H1 (cell line): ENCODE measurements around the gene MICALL1. TPM values are rescaled to one million over a fixed set of nuclear protein-coding genes. Genes with fewer than 3 reads are reported as not detected.

Experiments used
- CTCF ChIA-PET: fragments of 300-600 bp; sonication (Branson Sonifier 250); formaldehyde crosslinking; loops from one replicate; lab custom pipeline; 2021; ENCODE audit not compliant: partially characterized antibody; lab: Charles Lee
- POLR2A ChIA-PET: fragments of 300-600 bp; sonication (Branson Sonifier 250); formaldehyde crosslinking; loops from one replicate; lab custom pipeline; 2021; ENCODE audit warnings: inconsistent platforms; ENCODE audit not compliant: partially characterized antibody; lab: Charles Lee
- DNase-seq, 2 experiments: peaks; one replicate each; pipeline versions ENCODE4 v3.0.0 to v3.0.0-alpha.2; 2010 to 2022; ENCODE audit warnings: low spot score in 2 of 2, low read depth in 1 of 2, mixed read lengths in 1 of 2
- FAIRE-seq: peaks from 2 replicates; lab custom pipeline; 2011; peaks lifted over from hg19 to GRCh38; lab: Jason Lieb, UNC
- H2AFZ ChIP-seq: 2 replicates; pipeline ENCODE4 v1.8.1; 2012; ENCODE audit warnings: low read length, inconsistent platforms
- H2AK5ac ChIP-seq: 2 replicates; pipeline ENCODE4 v1.6.1; 2013; ENCODE audit warnings: low read depth, low read length
- H2BK120ac ChIP-seq: replicated peaks from 2 replicates; pipeline ENCODE3; 2013; ENCODE audit warnings: low read depth, low read length, inconsistent platforms
- H2BK12ac ChIP-seq: 2 replicates; pipeline ENCODE4 v1.6.1; 2013; ENCODE audit warnings: low read depth, low read length
- H2BK15ac ChIP-seq: 2 replicates; pipeline ENCODE4 v1.6.1; 2013; ENCODE audit warnings: low read length
- H2BK20ac ChIP-seq: 2 replicates; pipeline ENCODE4 v1.6.1; 2013; ENCODE audit warnings: low read length
- H2BK5ac ChIP-seq: 2 replicates; pipeline ENCODE4 v1.6.1; 2013; ENCODE audit warnings: low read depth, low read length
- H3K14ac ChIP-seq: 2 replicates; pipeline ENCODE4 v1.6.1; 2013; ENCODE audit warnings: inconsistent platforms; ENCODE audit not compliant: insufficient read length
- H3K18ac ChIP-seq: 2 replicates; pipeline ENCODE4 v1.6.1; 2013; ENCODE audit warnings: low read length; ENCODE audit errors: extremely low read depth
- H3K23ac ChIP-seq: 2 replicates; pipeline ENCODE4 v1.6.1; 2013; ENCODE audit warnings: inconsistent platforms; ENCODE audit not compliant: insufficient read length
- H3K23me2 ChIP-seq: 2 replicates; pipeline ENCODE4 v1.6.1; 2013; ENCODE audit warnings: low read depth, low read length
- H3K27ac ChIP-seq: 2 replicates; pipeline ENCODE4 v1.6.1; 2011; ENCODE audit warnings: low read depth, low read length, inconsistent platforms
- H3K27me3 ChIP-seq, 4 experiments: replicated peaks in 1 of 4; 1 replicate in 1 of 4; 2 replicates in 3 of 4; pipeline versions ENCODE4 v1.6.1 to v1.8.1; 2011 to 2013; ENCODE audit warnings: low read length in 3 of 4, mild to moderate bottlenecking in 3 of 4, inconsistent platforms in 2 of 4, mixed read lengths in 2 of 4, moderate library complexity in 1 of 4; ENCODE audit not compliant: control insufficient read depth in 3 of 4, insufficient read depth in 3 of 4; ENCODE audit errors: extremely low read depth in 1 of 4
- H3K36me3 ChIP-seq, 4 experiments: 2 replicates each; pipeline versions ENCODE4 v1.6.1 to v1.8.1; 2011 to 2013; ENCODE audit warnings: mild to moderate bottlenecking in 4 of 4, low read length in 3 of 4, moderate library complexity in 2 of 4, control low read depth in 1 of 4, inconsistent platforms in 1 of 4; ENCODE audit not compliant: insufficient read depth in 4 of 4, control insufficient read depth in 2 of 4
- H3K4ac ChIP-seq: replicated peaks from 2 replicates; pipeline ENCODE3; 2013; ENCODE audit warnings: low read length, low read depth, mixed read lengths, inconsistent platforms; ENCODE audit not compliant: insufficient read length
- H3K4me1 ChIP-seq, 4 experiments: replicated peaks in 1 of 4; 1 replicate in 1 of 4; 2 replicates in 3 of 4; pipeline versions ENCODE4 v1.6.1 to v1.8.1; 2011 to 2013; ENCODE audit warnings: low read length in 3 of 4, inconsistent platforms in 2 of 4, mixed read lengths in 1 of 4; ENCODE audit not compliant: insufficient read depth in 4 of 4, control insufficient read depth in 3 of 4
- H3K4me2 ChIP-seq, 2 experiments: 2 replicates each; pipeline versions ENCODE4 v1.6.1 to v1.8.1; 2011 to 2013; ENCODE audit warnings: low read depth in 2 of 2, low read length in 2 of 2, control low read depth in 1 of 2, inconsistent platforms in 1 of 2, mild to moderate bottlenecking in 1 of 2; ENCODE audit not compliant: insufficient read depth in 1 of 2
- H3K4me3 ChIP-seq, 4 experiments: fragments of 200-600, 300-600 bp in 1 of 4; sonication (generic), shearing (Covaris generic), sonication (Bioruptor Twin) in 1 of 4; 2 replicates each; pipeline versions ENCODE4 v1.5.1 to v1.8.1; 2011 to 2016; ENCODE audit warnings: low read length in 4 of 4, low read depth in 3 of 4, control low read depth in 2 of 4, inconsistent platforms in 2 of 4, mild to moderate bottlenecking in 2 of 4, mixed read lengths in 1 of 4, moderate library complexity in 1 of 4; ENCODE audit not compliant: insufficient read depth in 2 of 4; ENCODE audit errors: extremely low read depth in 1 of 4
- H3K56ac ChIP-seq: replicated peaks from 2 replicates; pipeline ENCODE3; 2013; ENCODE audit warnings: low read depth, mild to moderate bottlenecking, mixed read lengths, low read length, inconsistent platforms; ENCODE audit not compliant: insufficient read length
- H3K79me1 ChIP-seq: 2 replicates; pipeline ENCODE4 v1.6.1; 2013; ENCODE audit warnings: low read depth, low read length, control low read depth
- H3K79me2 ChIP-seq, 2 experiments: 2 replicates each; pipeline versions ENCODE4 v1.6.1 to v1.8.1; 2012 to 2013; ENCODE audit warnings: low read length in 2 of 2, mild to moderate bottlenecking in 2 of 2, inconsistent platforms in 1 of 2; ENCODE audit not compliant: insufficient read depth in 2 of 2, control insufficient read depth in 1 of 2
- H3K9ac ChIP-seq, 4 experiments: replicated peaks in 1 of 4; 1 replicate in 1 of 4; 2 replicates in 3 of 4; pipeline versions ENCODE4 v1.6.1 to v1.8.1; 2011 to 2013; ENCODE audit warnings: low read depth in 3 of 4, low read length in 3 of 4, control low read depth in 2 of 4, mild to moderate bottlenecking in 2 of 4, moderate library complexity in 2 of 4, inconsistent platforms in 1 of 4; ENCODE audit errors: extremely low read depth in 1 of 4
- H3K9me3 ChIP-seq, 2 experiments: 2 replicates each; pipeline versions ENCODE4 v1.6.1 to v1.8.1; 2012 to 2013; ENCODE audit warnings: mild to moderate bottlenecking in 2 of 2, moderate library complexity in 2 of 2, control low read depth in 1 of 2, inconsistent platforms in 1 of 2, low read depth in 1 of 2, low read length in 1 of 2, mixed read lengths in 1 of 2; ENCODE audit not compliant: insufficient read depth in 2 of 2
- H4K20me1 ChIP-seq, 2 experiments: replicated peaks in 1 of 2; 2 replicates each; pipeline versions ENCODE3 to v1.8.1; 2011 to 2013; ENCODE audit warnings: inconsistent platforms in 2 of 2, low read length in 2 of 2, mild to moderate bottlenecking in 1 of 2; ENCODE audit not compliant: insufficient read depth in 2 of 2, control insufficient read depth in 1 of 2
- H4K5ac ChIP-seq: 2 replicates; pipeline ENCODE4 v1.6.1; 2013; ENCODE audit warnings: low read length, low read depth, mixed read lengths, inconsistent platforms; ENCODE audit not compliant: insufficient read length
- H4K8ac ChIP-seq: 2 replicates; pipeline ENCODE4 v1.8.0; 2013; ENCODE audit warnings: mild to moderate bottlenecking, moderate library complexity, low read length, inconsistent platforms; ENCODE audit not compliant: insufficient read depth; ENCODE audit errors: extremely low read depth
- H4K91ac ChIP-seq: replicated peaks from 2 replicates; pipeline ENCODE3; 2013; ENCODE audit warnings: low read length, mixed read lengths, inconsistent platforms; ENCODE audit not compliant: insufficient read length
- BCL11A ChIP-seq, 2 experiments: IDR thresholded peaks; one replicate each; pipeline ENCODE4 v1.6.1; 2011; ENCODE audit warnings: low read depth in 2 of 2, low read length in 2 of 2, mild to moderate bottlenecking in 2 of 2
- CHD1 ChIP-seq: IDR thresholded peaks from 2 replicates; pipeline ENCODE4 v1.6.1; 2012; ENCODE audit warnings: low read depth, low read length, improper control_type of control experiment
- CREB1 ChIP-seq: IDR thresholded peaks from 2 replicates; pipeline ENCODE4 v1.6.1; 2012; ENCODE audit warnings: inconsistent platforms
- EP300 ChIP-seq, 2 experiments: IDR thresholded peaks; 1 replicate in 1 of 2; 2 replicates in 1 of 2; pipeline ENCODE4 v1.6.1; 2011 to 2012; ENCODE audit warnings: low read depth in 2 of 2, low read length in 2 of 2, mild to moderate bottlenecking in 2 of 2, borderline replicate concordance in 1 of 2, inconsistent platforms in 1 of 2, moderate library complexity in 1 of 2
- EZH2 ChIP-seq: fragments of 200-600 bp; sonication (generic); IDR thresholded peaks from 2 replicates; pipeline ENCODE4 v1.7.1; 2012; ENCODE audit warnings: low read depth, mild to moderate bottlenecking, moderate library complexity, low read length, inconsistent platforms; ENCODE audit not compliant: severe bottlenecking
- FOSL1 ChIP-seq: IDR thresholded peaks from 2 replicates; pipeline ENCODE4 v1.6.1; 2011; ENCODE audit warnings: mild to moderate bottlenecking, low read depth, low read length, moderate library complexity; ENCODE audit not compliant: insufficient read depth
- KDM5A ChIP-seq: fragments of 200-600 bp; IDR thresholded peaks from 2 replicates; pipeline ENCODE4 v1.7.1; 2012; ENCODE audit warnings: mild to moderate bottlenecking, low read length, inconsistent platforms, mixed read lengths
- PHF8 ChIP-seq: fragments of 200-600 bp; sonication (generic); conservative IDR thresholded peaks from 2 replicates; pipeline ENCODE4 v1.7.1; 2012; ENCODE audit warnings: low read depth, mild to moderate bottlenecking, inconsistent platforms, low read length, moderate library complexity
- POLR2A ChIP-seq, 2 experiments: IDR thresholded peaks; 1 replicate in 1 of 2; 2 replicates in 1 of 2; pipeline ENCODE4 v1.6.1; 2011; ENCODE audit warnings: low read depth in 2 of 2, low read length in 2 of 2, mild to moderate bottlenecking in 2 of 2; ENCODE audit errors: control extremely low read depth in 1 of 2
- SAP30 ChIP-seq: fragments of 300-600 bp; sonication (generic); IDR thresholded peaks from 2 replicates; pipeline ENCODE4 v1.7.1; 2012; ENCODE audit warnings: low read length, moderate library complexity, mild to moderate bottlenecking, inconsistent platforms; ENCODE audit not compliant: insufficient read depth, insufficient replicate concordance
- SRF ChIP-seq: IDR thresholded peaks from 2 replicates; pipeline ENCODE4 v1.6.1; 2011; ENCODE audit warnings: mild to moderate bottlenecking, low read depth, low read length, moderate library complexity
- TAF7 ChIP-seq: optimal IDR thresholded peaks from 2 replicates; pipeline ENCODE3; 2011; ENCODE audit warnings: low read depth, mild to moderate bottlenecking, inconsistent platforms, low read length, moderate library complexity, borderline replicate concordance
- USF2 ChIP-seq: IDR thresholded peaks from 2 replicates; pipeline ENCODE4 v1.6.1; 2011; ENCODE audit warnings: low read length, improper control_type of control experiment
- WGBS, 2 experiments: shearing (Covaris generic) in 1 of 2; methylation state at CpG; one replicate each; pipeline versions ENCODE4 v1.1.6 to v1.1.7; 2013 to 2015; ENCODE audit warnings: low lambda C conversion rate in 2 of 2, mixed read lengths in 2 of 2, inconsistent platforms in 1 of 2, low coverage in 1 of 2, missing lambda C conversion rate in 1 of 2; ENCODE audit not compliant: insufficient replicate concordance in 2 of 2, insufficient coverage in 1 of 2, insufficient read length in 1 of 2; ENCODE audit errors: extremely low coverage in 1 of 2, missing lambda C conversion rate in 1 of 2; 5-methylcytosine and 5-hydroxymethylcytosine counted together
- polyA plus RNA-seq, 7 experiments: library from polyadenylated mRNA; depleted of rRNA in 3 of 7; stranded (reverse) in 5 of 7; unstranded in 2 of 7; fragments of >200 nt in 5 of 7; fragments of 200-250 nt in 2 of 7; gene quantifications; 1 replicate in 5 of 7; 2 replicates in 1 of 7; 4 replicates in 1 of 7; pipeline versions ENCODE4 v1.2.1 to v1.2.3, GENCODE V29; 2011 to 2013; ENCODE audit warnings: missing spikeins in 2 of 7, mixed read lengths in 2 of 7
- total RNA-seq: library from RNA; stranded (reverse); fragmentation: NEBNext Ultra II Directional; extraction: Animal tissue kit (Norgen Biotek cat#: 25700); gene quantifications from 2 replicates; pipeline ENCODE4 v1.2.1, GENCODE V29; 2021

Gene MICALL1
- total and polyA plus RNA-seq, 2 of the 8 experiments (the other 6 are each of a cell fraction or from before 2014, with no cell fraction given), result 17.7 to 32.1 TPM

- WGBS, 2 experiments, result 92% methylated on average over 8 of the region's 8 CpGs; no CpG with 5 or more reads in 1 of the 2 experiments
- H3K23ac ChIP-seq, result no peak overlapping the region
- no peaks in the 10 kb centered on the region for H3K79me2 ChIP-seq
- H4K20me1 ChIP-seq, result peaks cover 0 to 4% of the 10 kb centered on the region in 2 experiments
- H2BK120ac ChIP-seq, result no peak overlapping the region
- no peaks in the 10 kb centered on the region for H3K27me3 ChIP-seq
- H4K8ac ChIP-seq, result no peak overlapping the region
- H3K4me2 ChIP-seq, result no peak overlapping the region
- no peak overlapping the region for H3K4ac ChIP-seq
- CTCF ChIA-PET, result interaction anchor here (0.6 to 2.7 kb wide), 7 partner anchors 8 to 63 kb away, joined by 4 to 9 read pairs (median 5); partner anchors contain the start of genes C22orf23 and POLR2F
- H2BK5ac ChIP-seq, result no peak overlapping the region
- no peak overlapping the region for H3K27ac ChIP-seq
- DNase-seq, result no peak
- H3K9ac ChIP-seq, result no peak overlapping the region
- H3K9me3 ChIP-seq, result no peaks in the 10 kb centered on the region
- H2BK12ac ChIP-seq, result no peak overlapping the region
- peaks cover 0 to 8% (median under 1%) of the 10 kb centered on the region in 4 experiments; a peak in 3 of 8 replicates for H3K36me3 ChIP-seq
- H2BK15ac ChIP-seq, result no peak overlapping the region
- no peak overlapping the region for H4K5ac ChIP-seq
- POLR2A ChIA-PET, result interaction anchor here (1.0 to 1.2 kb wide), 2 partner anchors 9 to 79 kb away, joined by 3 read pairs; no protein-coding TSS in a partner anchor
- no peak overlapping the region for H2AK5ac ChIP-seq
- H3K56ac ChIP-seq, result no peak overlapping the region
- no peak overlapping the region for H2AFZ ChIP-seq
- FAIRE-seq, result no peak
- no peak overlapping the region for H4K91ac ChIP-seq
- H3K4me3 ChIP-seq, result no peak overlapping the region
- no peak overlapping the region for H3K14ac ChIP-seq
- H3K4me1 ChIP-seq, result no peaks in the 10 kb centered on the region
- H3K79me1 ChIP-seq, result no peaks in the 10 kb centered on the region
- H2BK20ac ChIP-seq, result no peak overlapping the region
- no peaks in the 10 kb centered on the region for H3K23me2 ChIP-seq
- no peak overlapping the region for H3K18ac ChIP-seq
- no peak for TF ChIP-seq POLR2A (IDR thresholded peaks at IDR 0.05; ENCODE audit: control extremely low read depth in 1 of 2, low read depth in 2 of 2, low read length in 2 of 2)
- no peak for TF ChIP-seq EP300 (IDR thresholded peaks at IDR 0.05; ENCODE audit: borderline replicate concordance in 1 of 2, low read depth in 2 of 2, low read length in 2 of 2)
- no peak for TF ChIP-seq CREB1
- no peak for TF ChIP-seq CHD1
- no peak for TF ChIP-seq EZH2
- no peak for TF ChIP-seq FOSL1
- no peak for TF ChIP-seq KDM5A
- no peak for TF ChIP-seq SRF
- no peak for TF ChIP-seq USF2
- no peak for TF ChIP-seq PHF8
- TF ChIP-seq BCL11A (IDR thresholded peaks at IDR 0.05; ENCODE audit: low read depth in 2 of 2, low read length in 2 of 2), result no peak
- no peak for TF ChIP-seq SAP30
- TF ChIP-seq TAF7, result no peak
These were observed 36.0 kb downstream of the MICALL1 start for GRCh38 chr22:37942133-37942532.
